Loucy (cell line): ENCODE data around the gene ZNF750.

ENCODE experiments used
- H2AFZ ChIP-seq: fragments of 200-600 bp; sonication (generic); 2 replicates; pipeline ENCODE4 v1.6.0; 2016; ENCODE audit warnings: antibody characterized with exemption, mild to moderate bottlenecking, low read length, moderate library complexity
- H3F3A ChIP-seq: fragments of 200-600 bp; 2 replicates; pipeline ENCODE4 v1.6.0; 2016; ENCODE audit warnings: antibody characterized with exemption, low read depth, mild to moderate bottlenecking
- H3K27me3 ChIP-seq: fragments of 200-600 bp; sonication (generic); 2 replicates; pipeline ENCODE4 v1.6.1; 2014; ENCODE audit warnings: low read length, mild to moderate bottlenecking; ENCODE audit not compliant: insufficient read depth, poor library complexity, severe bottlenecking
- H3K36me3 ChIP-seq: fragments of 200-600 bp; sonication (generic); 2 replicates; pipeline ENCODE4 v1.6.1; 2016; ENCODE audit warnings: low read length; ENCODE audit not compliant: insufficient read depth
- H3K4me1 ChIP-seq: fragments of 200-600 bp; sonication (generic); 2 replicates; pipeline ENCODE4 v1.5.1; 2014; ENCODE audit warnings: low read length, mild to moderate bottlenecking; ENCODE audit not compliant: insufficient read depth, poor library complexity, severe bottlenecking
- H3K4me2 ChIP-seq: fragments of 200-600 bp; sonication (generic); 2 replicates; pipeline ENCODE4 v1.6.0; 2014; ENCODE audit warnings: antibody characterized with exemption, low read length, low read depth, mild to moderate bottlenecking; ENCODE audit not compliant: poor library complexity, severe bottlenecking
- H3K4me3 ChIP-seq: fragments of 200-600 bp; sonication (generic); 2 replicates; pipeline ENCODE4 v1.5.1; 2014; ENCODE audit warnings: low read length, mild to moderate bottlenecking, mixed read lengths; ENCODE audit not compliant: poor library complexity, severe bottlenecking
- H3K79me2 ChIP-seq: fragments of 200-600 bp; sonication (generic); 2 replicates; pipeline ENCODE4 v1.6.1; 2014; ENCODE audit warnings: low read length; ENCODE audit not compliant: insufficient read depth
- H3K9ac ChIP-seq: fragments of 200-600 bp; sonication (generic); 2 replicates; pipeline ENCODE4 v1.6.0; 2014; ENCODE audit warnings: mild to moderate bottlenecking, low read depth, low read length, moderate library complexity; ENCODE audit not compliant: poor library complexity, severe bottlenecking
- H3K9me2 ChIP-seq: fragments of 200-600 bp; sonication (generic); replicated peaks from 2 replicates; pipeline ENCODE4 v1.6.1; 2016; ENCODE audit warnings: low read depth, low read length, mixed read lengths
- H3K9me3 ChIP-seq: fragments of 200-600 bp; sonication (generic); 2 replicates; pipeline ENCODE4 v1.6.1; 2014; ENCODE audit warnings: mild to moderate bottlenecking, antibody characterized with exemption, low read length, low read depth; ENCODE audit not compliant: insufficient read depth
- H4K20me1 ChIP-seq: fragments of 200-600 bp; sonication (generic); 2 replicates; pipeline ENCODE4 v1.6.0; 2014; ENCODE audit warnings: antibody characterized with exemption, low read length, mild to moderate bottlenecking; ENCODE audit not compliant: insufficient read depth, poor library complexity, severe bottlenecking
- EZH2phosphoT487 ChIP-seq: fragments of 200-600 bp; IDR thresholded peaks from 2 replicates; pipeline ENCODE4 v1.6.1; 2018; ENCODE audit warnings: antibody characterized with exemption, mild to moderate bottlenecking, moderate library complexity, borderline replicate concordance
- TF ChIP-seq, protein P1 (sequence below): fragments of 200-600 bp; sonication (generic); conservative IDR thresholded peaks from 2 replicates; pipeline ENCODE4 v1.5.1; 2014; ENCODE audit warnings: mild to moderate bottlenecking, antibody characterized with exemption, low read length

ZNF750 gene

DNA sequence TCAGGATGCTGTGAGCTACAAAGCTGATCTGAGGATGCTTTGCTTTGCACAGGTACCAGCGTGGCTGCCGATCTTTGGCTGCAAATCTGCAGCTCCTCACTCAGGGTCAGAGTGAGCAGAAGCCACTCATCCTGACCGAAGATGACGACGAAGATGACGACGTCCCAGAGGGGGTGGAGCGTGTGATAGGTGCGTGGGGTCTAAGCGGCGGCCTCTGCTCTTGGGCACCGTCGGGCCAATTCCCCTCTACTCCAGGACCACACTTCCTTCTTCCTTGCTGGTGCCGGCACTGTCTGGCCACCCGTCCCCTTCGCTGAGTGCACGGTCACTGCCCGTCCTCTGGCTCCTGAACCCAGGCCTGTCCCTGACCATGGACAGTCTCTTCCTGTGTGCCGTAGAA lies 34.0 kb downstream of the ZNF750 start:
- Histone ChIP-seq H2AFZ (no peak overlapping the region), H3K9ac (no peak overlapping the region), H3K9me2 (no peaks in the 10 kb centered on the region), H3K4me2 (no peak overlapping the region), H3K4me1 (no peaks in the 10 kb centered on the region), H4K20me1 (peaks cover 4% of the 10 kb centered on the region), H3K27me3 (no peaks in the 10 kb centered on the region), H3K36me3 (peaks cover 66% of the 10 kb centered on the region; the same call in 1 of the 2 replicates), H3K9me3 (no peaks in the 10 kb centered on the region), H3F3A (no peaks in the 10 kb centered on the region), H3K79me2 (peaks cover 35% of the 10 kb centered on the region; the same call in 1 of the 2 replicates), H3K4me3 (no peak overlapping the region)
- TF ChIP-seq, protein P1, sequence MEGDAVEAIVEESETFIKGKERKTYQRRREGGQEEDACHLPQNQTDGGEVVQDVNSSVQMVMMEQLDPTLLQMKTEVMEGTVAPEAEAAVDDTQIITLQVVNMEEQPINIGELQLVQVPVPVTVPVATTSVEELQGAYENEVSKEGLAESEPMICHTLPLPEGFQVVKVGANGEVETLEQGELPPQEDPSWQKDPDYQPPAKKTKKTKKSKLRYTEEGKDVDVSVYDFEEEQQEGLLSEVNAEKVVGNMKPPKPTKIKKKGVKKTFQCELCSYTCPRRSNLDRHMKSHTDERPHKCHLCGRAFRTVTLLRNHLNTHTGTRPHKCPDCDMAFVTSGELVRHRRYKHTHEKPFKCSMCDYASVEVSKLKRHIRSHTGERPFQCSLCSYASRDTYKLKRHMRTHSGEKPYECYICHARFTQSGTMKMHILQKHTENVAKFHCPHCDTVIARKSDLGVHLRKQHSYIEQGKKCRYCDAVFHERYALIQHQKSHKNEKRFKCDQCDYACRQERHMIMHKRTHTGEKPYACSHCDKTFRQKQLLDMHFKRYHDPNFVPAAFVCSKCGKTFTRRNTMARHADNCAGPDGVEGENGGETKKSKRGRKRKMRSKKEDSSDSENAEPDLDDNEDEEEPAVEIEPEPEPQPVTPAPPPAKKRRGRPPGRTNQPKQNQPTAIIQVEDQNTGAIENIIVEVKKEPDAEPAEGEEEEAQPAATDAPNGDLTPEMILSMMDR: no peak
- TF ChIP-seq EZH2phosphoT487: no peak

DNA sequence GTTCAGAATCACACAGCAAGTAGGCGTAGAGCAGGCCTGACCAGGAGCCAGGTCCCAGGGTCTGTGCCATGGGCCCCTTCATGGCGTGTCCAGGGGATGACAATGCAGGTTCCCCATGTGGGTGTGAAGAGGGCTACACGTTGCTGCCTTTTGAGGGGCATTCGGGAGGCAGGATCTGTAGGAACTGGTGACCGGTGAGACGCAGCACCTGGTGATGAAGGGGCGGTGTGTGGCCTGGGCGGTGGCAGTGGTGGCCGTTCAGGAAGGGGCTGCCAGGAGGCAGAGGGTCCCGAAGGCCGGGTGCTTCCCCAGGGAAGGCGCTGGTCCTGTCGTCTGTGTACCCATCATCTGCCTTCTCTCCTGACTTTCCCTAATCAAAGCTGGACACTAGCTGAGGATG lies 34.6 kb downstream of the ZNF750 start:
- peaks cover 66% of the 10 kb centered on the region; the same call in 1 of the 2 replicates for H3K36me3 ChIP-seq

DNA sequence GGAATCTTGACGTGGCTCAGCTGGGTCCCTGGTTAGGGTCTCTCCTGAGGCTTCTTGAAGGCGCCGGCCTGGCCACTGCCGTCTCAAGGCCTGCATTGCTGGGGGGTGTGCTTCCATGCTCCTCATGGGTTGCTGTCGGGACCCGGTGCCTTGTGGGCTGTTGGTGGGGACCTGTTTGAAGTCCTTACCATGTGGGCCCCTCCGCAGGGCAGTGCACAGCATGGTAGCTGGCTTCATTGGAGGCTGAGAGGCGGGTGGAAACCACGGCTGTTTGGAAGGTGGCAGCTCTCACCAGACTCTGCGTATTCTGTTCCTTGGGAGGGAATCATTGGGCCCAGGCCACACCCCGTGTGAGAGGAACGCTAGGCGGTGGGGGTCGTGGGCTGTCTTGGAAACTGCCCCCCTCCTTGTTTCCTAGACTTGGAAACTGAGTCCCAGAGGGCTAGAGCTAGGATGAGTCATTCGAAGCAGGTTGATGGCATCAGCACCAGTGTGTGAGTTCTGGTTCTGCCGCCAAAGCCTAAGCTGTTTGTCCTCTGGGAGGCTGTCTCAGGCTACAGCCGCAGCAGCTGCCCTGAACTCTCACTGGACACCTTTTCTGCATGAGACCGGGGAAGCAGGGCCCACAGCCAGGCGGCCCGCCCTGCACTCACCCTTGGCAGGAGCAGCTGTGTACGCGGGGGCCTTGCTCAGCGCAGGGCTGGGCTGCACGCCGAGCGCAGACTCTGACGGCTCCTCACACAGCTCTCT lies 35.2 kb downstream of the ZNF750 start:
- no peaks in the 10 kb centered on the region for H3F3A ChIP-seq
- peaks cover 66% of the 10 kb centered on the region; the same call in 1 of the 2 replicates for H3K36me3 ChIP-seq
- H3K9me2 ChIP-seq: no peaks in the 10 kb centered on the region
- H4K20me1 ChIP-seq: peaks cover 4% of the 10 kb centered on the region
- H3K4me1 ChIP-seq: no peaks in the 10 kb centered on the region
- no peak overlapping the region for H3K4me2 ChIP-seq
- H2AFZ ChIP-seq: no peak overlapping the region
- H3K4me3 ChIP-seq: no peak overlapping the region
- no peak overlapping the region for H3K9ac ChIP-seq
- no peaks in the 10 kb centered on the region for H3K9me3 ChIP-seq
- peaks cover 38% of the 10 kb centered on the region; the same call in 1 of the 2 replicates for H3K79me2 ChIP-seq
- H3K27me3 ChIP-seq: no peaks in the 10 kb centered on the region
- TF ChIP-seq EZH2phosphoT487: no peak
- TF ChIP-seq, protein P1: no peak

More for the DNA sequence above, 34.6 kb downstream of the ZNF750 start:
- peaks cover 4% of the 10 kb centered on the region for H4K20me1 ChIP-seq
- no peaks in the 10 kb centered on the region for H3F3A ChIP-seq
- no peak overlapping the region for H3K4me3 ChIP-seq
- peaks cover 38% of the 10 kb centered on the region; the same call in 1 of the 2 replicates for H3K79me2 ChIP-seq
- no peak overlapping the region for H3K9ac ChIP-seq
- H3K4me1 ChIP-seq: no peaks in the 10 kb centered on the region
- no peaks in the 10 kb centered on the region for H3K9me2 ChIP-seq
- H3K27me3 ChIP-seq: no peaks in the 10 kb centered on the region
- H3K9me3 ChIP-seq: no peaks in the 10 kb centered on the region
- no peak overlapping the region for H2AFZ ChIP-seq
- H3K4me2 ChIP-seq: no peak overlapping the region
- TF ChIP-seq, protein P1: no peak
- no peak for TF ChIP-seq EZH2phosphoT487
